GM12892 (cell line): ENCODE measurements around the gene G3BP1.

Experiments used
- POLR2A ChIP-seq: IDR thresholded peaks from 2 replicates; pipeline ENCODE4 v1.6.1; 2011; ENCODE audit warnings: low read depth, low read length, control low read depth
- POLR2AphosphoS5 ChIP-seq: IDR thresholded peaks from 2 replicates; pipeline ENCODE4 v1.6.1; 2011; ENCODE audit warnings: low read depth, low read length, control low read depth

DNA sequence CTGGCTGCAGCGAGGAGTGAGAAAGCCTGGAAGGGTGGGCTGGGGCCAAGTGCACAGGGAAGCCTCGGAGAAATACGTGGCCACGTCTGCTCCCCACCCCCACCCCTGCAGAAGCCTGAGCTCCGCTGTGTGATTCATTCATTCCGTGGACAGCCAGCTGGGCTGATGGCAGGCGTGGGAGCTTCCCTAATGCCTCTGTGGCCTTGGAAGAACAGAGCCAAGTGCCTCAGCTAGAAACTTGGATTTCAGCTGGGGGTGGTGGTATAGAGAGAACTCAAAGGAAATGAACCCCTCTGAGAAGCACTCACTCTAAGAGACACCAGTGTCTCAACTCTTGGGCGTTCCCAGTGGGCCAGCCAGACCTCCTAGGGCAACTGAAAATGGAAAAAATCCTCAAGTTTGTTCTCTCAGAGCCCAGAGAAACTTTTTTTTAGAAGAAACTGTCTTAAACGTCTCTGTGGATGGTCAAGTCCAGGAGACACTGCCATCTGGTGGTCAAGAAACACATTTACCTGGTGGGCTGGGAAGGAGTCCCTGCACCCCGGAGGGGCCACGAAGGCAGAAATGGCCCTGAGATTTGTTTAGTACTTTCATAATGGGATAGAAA lies 31.3 kb upstream of the G3BP1 start:
- TF ChIP-seq POLR2A, result no peak
- TF ChIP-seq POLR2AphosphoS5, result no peak
